ENCODE results near the gene PNPLA7. TPM values are rescaled to one million over a fixed set of nuclear protein-coding genes. Genes with fewer than 3 reads are reported as not detected.

PNPLA7 gene
- total and polyA plus RNA-seq, 2 of the 13 experiments (the other 11 are each of a cell fraction or from before 2014, with no cell fraction given), result 0.42 to 1.5 TPM

- no TSS peak for BruUV-seq (replicated peaks)
- Histone ChIP-seq H4K20me1 (ENCODE audit: insufficient read depth, low read length) (no peaks in the 10 kb centered on the region), H3K9ac (ENCODE audit: insufficient read depth, low read depth, low read length) (no peak overlapping the region), H3K9me3 (ENCODE audit: low read length) (no peaks in the 10 kb centered on the region), H3K79me2 (ENCODE audit: insufficient read depth, low read length) (no peaks in the 10 kb centered on the region), H3K4me1 (ENCODE audit: insufficient read depth, low read length) (no peaks in the 10 kb centered on the region), H3K4me2 (ENCODE audit: low read depth, low read length) (no peak overlapping the region), H3K4me3 (replicated peaks in 1 of 3; ENCODE audit: insufficient read depth in 1 of 3, low read depth in 2 of 3, low read length in 3 of 3) (no peak overlapping the region), H2AFZ (ENCODE audit: low read length) (no peak overlapping the region), H3K36me3 (replicated peaks in 1 of 2; ENCODE audit: control insufficient read depth in 1 of 2, insufficient read depth in 2 of 2, low read length in 2 of 2) (no peaks in the 10 kb centered on the region), H3K27me3 (ENCODE audit: control insufficient read depth in 1 of 2, insufficient read depth in 2 of 2, low read length in 2 of 2) (peaks cover 4 to 15% of the 10 kb centered on the region in 2 experiments; a peak in 2 of 5 replicates), H3K27ac (ENCODE audit: extremely low read length, insufficient read depth, low read length) (no peak overlapping the region)
- 73% methylated on average over 6 of the region's 45 CpGs for WGBS (ENCODE audit: low lambda C conversion rate)
- intact Hi-C loops (cut with micrococcal nuclease; ENCODE audit: unreplicated experiment), result no loop called here
- ATAC-seq, result no peak
- DNase-seq (ENCODE audit: low spot score), result no peak
- CTCF ChIA-PET (ENCODE audit: low intra/inter-chr PET ratio, low total read pairs), result no interaction called here
- in situ Hi-C loops (cut with HindIII; ENCODE audit: extremely low pct_ligation_motif_present, low pct_unique_long_range_greater_than_20kb), result no loop called here
- no peak for FAIRE-seq
- POLR2A ChIA-PET, result no interaction called here
- TF ChIP-seq, protein P1, sequence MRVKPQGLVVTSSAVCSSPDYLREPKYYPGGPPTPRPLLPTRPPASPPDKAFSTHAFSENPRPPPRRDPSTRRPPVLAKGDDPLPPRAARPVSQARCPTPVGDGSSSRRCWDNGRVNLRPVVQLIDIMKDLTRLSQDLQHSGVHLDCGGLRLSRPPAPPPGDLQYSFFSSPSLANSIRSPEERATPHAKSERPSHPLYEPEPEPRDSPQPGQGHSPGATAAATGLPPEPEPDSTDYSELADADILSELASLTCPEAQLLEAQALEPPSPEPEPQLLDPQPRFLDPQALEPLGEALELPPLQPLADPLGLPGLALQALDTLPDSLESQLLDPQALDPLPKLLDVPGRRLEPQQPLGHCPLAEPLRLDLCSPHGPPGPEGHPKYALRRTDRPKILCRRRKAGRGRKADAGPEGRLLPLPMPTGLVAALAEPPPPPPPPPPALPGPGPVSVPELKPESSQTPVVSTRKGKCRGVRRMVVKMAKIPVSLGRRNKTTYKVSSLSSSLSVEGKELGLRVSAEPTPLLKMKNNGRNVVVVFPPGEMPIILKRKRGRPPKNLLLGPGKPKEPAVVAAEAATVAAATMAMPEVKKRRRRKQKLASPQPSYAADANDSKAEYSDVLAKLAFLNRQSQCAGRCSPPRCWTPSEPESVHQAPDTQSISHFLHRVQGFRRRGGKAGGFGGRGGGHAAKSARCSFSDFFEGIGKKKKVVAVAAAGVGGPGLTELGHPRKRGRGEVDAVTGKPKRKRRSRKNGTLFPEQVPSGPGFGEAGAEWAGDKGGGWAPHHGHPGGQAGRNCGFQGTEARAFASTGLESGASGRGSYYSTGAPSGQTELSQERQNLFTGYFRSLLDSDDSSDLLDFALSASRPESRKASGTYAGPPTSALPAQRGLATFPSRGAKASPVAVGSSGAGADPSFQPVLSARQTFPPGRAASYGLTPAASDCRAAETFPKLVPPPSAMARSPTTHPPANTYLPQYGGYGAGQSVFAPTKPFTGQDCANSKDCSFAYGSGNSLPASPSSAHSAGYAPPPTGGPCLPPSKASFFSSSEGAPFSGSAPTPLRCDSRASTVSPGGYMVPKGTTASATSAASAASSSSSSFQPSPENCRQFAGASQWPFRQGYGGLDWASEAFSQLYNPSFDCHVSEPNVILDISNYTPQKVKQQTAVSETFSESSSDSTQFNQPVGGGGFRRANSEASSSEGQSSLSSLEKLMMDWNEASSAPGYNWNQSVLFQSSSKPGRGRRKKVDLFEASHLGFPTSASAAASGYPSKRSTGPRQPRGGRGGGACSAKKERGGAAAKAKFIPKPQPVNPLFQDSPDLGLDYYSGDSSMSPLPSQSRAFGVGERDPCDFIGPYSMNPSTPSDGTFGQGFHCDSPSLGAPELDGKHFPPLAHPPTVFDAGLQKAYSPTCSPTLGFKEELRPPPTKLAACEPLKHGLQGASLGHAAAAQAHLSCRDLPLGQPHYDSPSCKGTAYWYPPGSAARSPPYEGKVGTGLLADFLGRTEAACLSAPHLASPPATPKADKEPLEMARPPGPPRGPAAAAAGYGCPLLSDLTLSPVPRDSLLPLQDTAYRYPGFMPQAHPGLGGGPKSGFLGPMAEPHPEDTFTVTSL (CRISPR knock-in tag; IDR thresholded peaks at IDR 0.05; ENCODE audit: borderline replicate concordance), result no peak
- TF ChIP-seq SSRP1 (CRISPR knock-in tag; IDR thresholded peaks at IDR 0.05) (no peak), MIER3 (CRISPR knock-in tag; IDR thresholded peaks at IDR 0.05; ENCODE audit: borderline replicate concordance) (no peak), MXD4 (CRISPR knock-in tag; IDR thresholded peaks at IDR 0.05) (no peak), ZNF382 (CRISPR knock-in tag; IDR thresholded peaks at IDR 0.05; ENCODE audit: borderline replicate concordance) (no peak), ZNF703 (CRISPR knock-in tag; IDR thresholded peaks at IDR 0.05; ENCODE audit: borderline replicate concordance) (no peak), POGZ (CRISPR knock-in tag; IDR thresholded peaks at IDR 0.05) (no peak), ZBTB7B (CRISPR knock-in tag; IDR thresholded peaks at IDR 0.05) (no peak), ZNF333 (CRISPR knock-in tag; IDR thresholded peaks at IDR 0.05; ENCODE audit: borderline replicate concordance) (no peak), ZFP36L1 (CRISPR knock-in tag; IDR thresholded peaks at IDR 0.05) (no peak), ZBTB1 (CRISPR knock-in tag; IDR thresholded peaks at IDR 0.05; ENCODE audit: borderline replicate concordance) (no peak), ZNF775 (CRISPR knock-in tag; IDR thresholded peaks at IDR 0.05; ENCODE audit: borderline replicate concordance) (no peak)
- TF ChIP-seq, protein P2, sequence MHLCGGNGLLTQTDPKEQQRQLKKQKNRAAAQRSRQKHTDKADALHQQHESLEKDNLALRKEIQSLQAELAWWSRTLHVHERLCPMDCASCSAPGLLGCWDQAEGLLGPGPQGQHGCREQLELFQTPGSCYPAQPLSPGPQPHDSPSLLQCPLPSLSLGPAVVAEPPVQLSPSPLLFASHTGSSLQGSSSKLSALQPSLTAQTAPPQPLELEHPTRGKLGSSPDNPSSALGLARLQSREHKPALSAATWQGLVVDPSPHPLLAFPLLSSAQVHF (CRISPR knock-in tag; IDR thresholded peaks at IDR 0.05), result no peak
- TF ChIP-seq, protein P3, sequence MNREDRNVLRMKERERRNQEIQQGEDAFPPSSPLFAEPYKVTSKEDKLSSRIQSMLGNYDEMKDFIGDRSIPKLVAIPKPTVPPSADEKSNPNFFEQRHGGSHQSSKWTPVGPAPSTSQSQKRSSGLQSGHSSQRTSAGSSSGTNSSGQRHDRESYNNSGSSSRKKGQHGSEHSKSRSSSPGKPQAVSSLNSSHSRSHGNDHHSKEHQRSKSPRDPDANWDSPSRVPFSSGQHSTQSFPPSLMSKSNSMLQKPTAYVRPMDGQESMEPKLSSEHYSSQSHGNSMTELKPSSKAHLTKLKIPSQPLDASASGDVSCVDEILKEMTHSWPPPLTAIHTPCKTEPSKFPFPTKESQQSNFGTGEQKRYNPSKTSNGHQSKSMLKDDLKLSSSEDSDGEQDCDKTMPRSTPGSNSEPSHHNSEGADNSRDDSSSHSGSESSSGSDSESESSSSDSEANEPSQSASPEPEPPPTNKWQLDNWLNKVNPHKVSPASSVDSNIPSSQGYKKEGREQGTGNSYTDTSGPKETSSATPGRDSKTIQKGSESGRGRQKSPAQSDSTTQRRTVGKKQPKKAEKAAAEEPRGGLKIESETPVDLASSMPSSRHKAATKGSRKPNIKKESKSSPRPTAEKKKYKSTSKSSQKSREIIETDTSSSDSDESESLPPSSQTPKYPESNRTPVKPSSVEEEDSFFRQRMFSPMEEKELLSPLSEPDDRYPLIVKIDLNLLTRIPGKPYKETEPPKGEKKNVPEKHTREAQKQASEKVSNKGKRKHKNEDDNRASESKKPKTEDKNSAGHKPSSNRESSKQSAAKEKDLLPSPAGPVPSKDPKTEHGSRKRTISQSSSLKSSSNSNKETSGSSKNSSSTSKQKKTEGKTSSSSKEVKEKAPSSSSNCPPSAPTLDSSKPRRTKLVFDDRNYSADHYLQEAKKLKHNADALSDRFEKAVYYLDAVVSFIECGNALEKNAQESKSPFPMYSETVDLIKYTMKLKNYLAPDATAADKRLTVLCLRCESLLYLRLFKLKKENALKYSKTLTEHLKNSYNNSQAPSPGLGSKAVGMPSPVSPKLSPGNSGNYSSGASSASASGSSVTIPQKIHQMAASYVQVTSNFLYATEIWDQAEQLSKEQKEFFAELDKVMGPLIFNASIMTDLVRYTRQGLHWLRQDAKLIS (CRISPR knock-in tag; IDR thresholded peaks at IDR 0.05), result no peak
Measured at GRCh38 chr9:137500666-137501397, 49.4 kb downstream of the PNPLA7 start.

Data from HepG2 (cell line).